Hepatocyte (in vitro differentiated cells): ENCODE data around the gene FBXL17. TPM values are rescaled to one million over a fixed set of nuclear protein-coding genes. Genes with fewer than 3 reads are reported as not detected.

Experiments used
- DNase-seq: peaks from one replicate; pipeline ENCODE4 v3.0.0-alpha.2; 2016; ENCODE audit warnings: low spot score
- H2AFZ ChIP-seq: fragments of 200-600 bp; sonication (generic); 2 replicates; pipeline ENCODE4 v1.6.0; 2016; ENCODE audit warnings: antibody characterized with exemption, mild to moderate bottlenecking
- H3K27ac ChIP-seq: fragments of 200-600 bp; sonication (generic); 2 replicates; pipeline ENCODE4 v1.5.1; 2016; ENCODE audit warnings: mild to moderate bottlenecking
- H3K27me3 ChIP-seq: fragments of 200-600 bp; sonication (generic); 2 replicates; pipeline ENCODE4 v1.6.1; 2016
- H3K36me3 ChIP-seq: fragments of 200-600 bp; sonication (generic); replicated peaks from 2 replicates; pipeline ENCODE4 v1.5.1; 2016; ENCODE audit warnings: low read depth; ENCODE audit not compliant: insufficient read depth
- H3K4me1 ChIP-seq: fragments of 200-600 bp; sonication (generic); 2 replicates; pipeline ENCODE4 v1.5.1; 2016; ENCODE audit warnings: mild to moderate bottlenecking, moderate library complexity; ENCODE audit not compliant: insufficient read depth
- H3K4me2 ChIP-seq: fragments of 200-600 bp; sonication (generic); 2 replicates; pipeline ENCODE4 v1.6.0; 2016
- H3K4me3 ChIP-seq: fragments of 200-600 bp; sonication (generic); 2 replicates; pipeline ENCODE4 v1.5.1; 2016; ENCODE audit warnings: mild to moderate bottlenecking
- H3K79me2 ChIP-seq: fragments of 200-600 bp; sonication (generic); 2 replicates; pipeline ENCODE4 v1.6.0; 2017; ENCODE audit warnings: mild to moderate bottlenecking
- H3K9me2 ChIP-seq: fragments of 200-600 bp; sonication (generic); replicated peaks from 2 replicates; pipeline ENCODE4 v1.6.0; 2017; ENCODE audit warnings: mild to moderate bottlenecking; ENCODE audit not compliant: insufficient read depth
- H3K9me3 ChIP-seq: fragments of 200-600 bp; sonication (generic); 2 replicates; pipeline ENCODE4 v1.5.1; 2016; ENCODE audit warnings: low read depth, mild to moderate bottlenecking
- H4K20me1 ChIP-seq: fragments of 200-600 bp; sonication (generic); 2 replicates; pipeline ENCODE4 v1.6.0; 2016; ENCODE audit warnings: mild to moderate bottlenecking; ENCODE audit not compliant: insufficient read depth, poor library complexity, severe bottlenecking
- EZH2 ChIP-seq: fragments of 200-600 bp; sonication (generic); IDR thresholded peaks from 2 replicates; pipeline ENCODE4 v1.6.1; 2016; ENCODE audit warnings: antibody characterized with exemption, mild to moderate bottlenecking, borderline replicate concordance
- EZH2phosphoT487 ChIP-seq: fragments of 200-600 bp; sonication (generic); IDR thresholded peaks from one replicate; pipeline ENCODE4 v1.6.1; 2018; ENCODE audit warnings: antibody characterized with exemption, mild to moderate bottlenecking, low read depth, moderate library complexity; ENCODE audit not compliant: unreplicated experiment, severe bottlenecking
- WGBS: methylation state at CpG from one replicate; pipeline ENCODE4 v1.1.6; 2016; ENCODE audit warnings: low lambda C conversion rate; ENCODE audit errors: missing lambda C conversion rate; 5-methylcytosine and 5-hydroxymethylcytosine counted together
- polyA plus RNA-seq: library from polyadenylated mRNA; unstranded; fragments of >200 nt; fragmentation: Nextera tagmentation; extraction: Ambion mirVana; gene quantifications from 2 replicates; pipeline ENCODE4 v1.2.1, GENCODE V29; 2016
- total RNA-seq: library from RNA; depleted of rRNA; stranded (reverse); fragments of >200 nt; gene quantifications from 2 replicates; pipeline ENCODE4 v1.2.3, GENCODE V29; 2014
- TF ChIP-seq, protein P1 (sequence below): fragments of 200-600 bp; sonication (generic); IDR thresholded peaks from 2 replicates; pipeline ENCODE4 v1.5.1; 2016; ENCODE audit warnings: antibody characterized with exemption, mild to moderate bottlenecking; ENCODE audit not compliant: poor library complexity

FBXL17 gene
- total and polyA plus RNA-seq, 2 experiments from 2014 or later, result 12.5 to 18.2 TPM

DNA sequence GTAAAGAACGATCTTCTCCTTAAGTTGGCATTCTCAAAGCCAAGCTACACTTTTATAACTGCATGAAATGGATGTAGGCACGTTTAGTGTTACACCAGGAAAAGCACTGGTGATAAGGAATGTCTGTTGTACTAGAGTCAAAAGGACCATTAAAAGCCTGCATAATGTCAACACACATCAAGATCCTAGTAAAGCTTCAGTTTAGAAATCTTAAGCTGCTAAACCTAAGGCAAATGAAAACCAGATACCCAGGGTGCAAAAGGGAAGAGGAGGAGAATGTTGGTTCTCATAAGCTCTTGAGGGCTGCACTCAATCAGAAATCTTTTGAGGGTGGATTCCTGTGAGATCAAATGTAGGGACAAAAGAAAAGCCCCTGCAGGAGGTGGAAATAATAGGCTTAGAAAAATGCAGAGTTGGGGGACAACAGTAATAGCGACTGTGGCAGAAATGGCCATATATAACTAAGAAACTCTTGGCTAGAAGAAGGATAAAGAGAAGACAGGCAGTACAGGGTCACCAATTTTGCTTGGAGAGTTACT, 148.2 kb downstream of the FBXL17 start:
- Histone ChIP-seq H3K4me3 (no peak overlapping the region), H4K20me1 (no peaks in the 10 kb centered on the region)
- TF ChIP-seq, protein P1, sequence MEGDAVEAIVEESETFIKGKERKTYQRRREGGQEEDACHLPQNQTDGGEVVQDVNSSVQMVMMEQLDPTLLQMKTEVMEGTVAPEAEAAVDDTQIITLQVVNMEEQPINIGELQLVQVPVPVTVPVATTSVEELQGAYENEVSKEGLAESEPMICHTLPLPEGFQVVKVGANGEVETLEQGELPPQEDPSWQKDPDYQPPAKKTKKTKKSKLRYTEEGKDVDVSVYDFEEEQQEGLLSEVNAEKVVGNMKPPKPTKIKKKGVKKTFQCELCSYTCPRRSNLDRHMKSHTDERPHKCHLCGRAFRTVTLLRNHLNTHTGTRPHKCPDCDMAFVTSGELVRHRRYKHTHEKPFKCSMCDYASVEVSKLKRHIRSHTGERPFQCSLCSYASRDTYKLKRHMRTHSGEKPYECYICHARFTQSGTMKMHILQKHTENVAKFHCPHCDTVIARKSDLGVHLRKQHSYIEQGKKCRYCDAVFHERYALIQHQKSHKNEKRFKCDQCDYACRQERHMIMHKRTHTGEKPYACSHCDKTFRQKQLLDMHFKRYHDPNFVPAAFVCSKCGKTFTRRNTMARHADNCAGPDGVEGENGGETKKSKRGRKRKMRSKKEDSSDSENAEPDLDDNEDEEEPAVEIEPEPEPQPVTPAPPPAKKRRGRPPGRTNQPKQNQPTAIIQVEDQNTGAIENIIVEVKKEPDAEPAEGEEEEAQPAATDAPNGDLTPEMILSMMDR, result no peak
- no peak for TF ChIP-seq EZH2
- no peak for TF ChIP-seq EZH2phosphoT487

DNA sequence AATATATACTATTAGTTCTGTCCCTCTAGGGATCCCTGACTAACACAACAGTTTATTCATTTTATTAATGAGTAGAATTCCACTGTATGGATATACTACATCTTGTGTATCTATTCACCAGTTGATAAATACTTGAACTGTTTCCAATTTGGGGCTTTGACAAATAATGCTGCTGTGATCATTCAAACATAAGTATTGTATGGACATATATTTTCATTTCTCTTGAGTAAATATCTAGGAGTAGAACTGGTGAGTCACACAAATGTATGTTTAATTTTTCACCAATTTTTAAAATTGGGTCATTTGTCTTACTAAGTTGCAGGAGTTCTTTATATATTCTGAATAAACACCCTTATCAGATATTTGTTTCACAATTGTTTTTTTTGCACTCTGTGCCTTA, 149.1 kb downstream of the FBXL17 start:
- Histone ChIP-seq H3K4me3 (no peak overlapping the region), H3K4me1 (peaks cover 4% of the 10 kb centered on the region), H3K36me3 (no peaks in the 10 kb centered on the region), H2AFZ (no peak overlapping the region), H4K20me1 (no peaks in the 10 kb centered on the region), H3K79me2 (no peaks in the 10 kb centered on the region), H3K9me2 (no peaks in the 10 kb centered on the region), H3K27me3 (no peaks in the 10 kb centered on the region), H3K27ac (no peak overlapping the region), H3K9me3 (no peaks in the 10 kb centered on the region), H3K4me2 (peak overlapping the region; percentile 4)
- no peak for DNase-seq
- no peak for TF ChIP-seq EZH2
- TF ChIP-seq, protein P1, result no peak
- no peak for TF ChIP-seq EZH2phosphoT487

More for the DNA sequence above, 148.2 kb downstream of the FBXL17 start:
- no peak overlapping the region for H2AFZ ChIP-seq
- peak overlapping the region; percentile 4 for H3K4me2 ChIP-seq
- no peak overlapping the region for H3K27ac ChIP-seq
- H3K9me2 ChIP-seq, result no peaks in the 10 kb centered on the region
- H3K9me3 ChIP-seq, result no peaks in the 10 kb centered on the region
- peaks cover 4% of the 10 kb centered on the region for H3K4me1 ChIP-seq
- no peaks in the 10 kb centered on the region for H3K36me3 ChIP-seq
- no peaks in the 10 kb centered on the region for H3K79me2 ChIP-seq
- DNase-seq, result peak; percentile 15
- WGBS, result 9% methylated on average over 3 of the region's 3 CpGs
- H3K27me3 ChIP-seq, result no peaks in the 10 kb centered on the region

DNA sequence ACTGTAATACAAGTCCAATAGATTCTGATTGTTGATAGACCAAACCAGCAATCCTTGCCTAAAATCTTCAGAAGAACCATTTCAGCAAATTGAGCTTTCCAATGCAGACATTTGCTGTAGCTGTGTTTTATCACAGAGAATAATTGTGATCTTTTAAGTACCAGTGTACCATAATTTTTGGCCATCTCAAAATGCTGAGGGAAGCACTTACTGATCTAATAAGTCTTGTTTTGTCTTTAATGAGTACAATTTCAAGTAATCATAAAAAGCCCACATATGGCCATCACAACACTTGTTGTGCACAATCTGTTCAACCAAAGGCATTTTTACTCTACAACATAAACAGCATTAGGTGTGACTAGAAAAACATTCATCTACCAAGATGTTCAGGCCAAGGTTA, 159.9 kb downstream of the FBXL17 start:
- DNase-seq, result no peak
- TF ChIP-seq EZH2phosphoT487, result no peak
- TF ChIP-seq EZH2, result no peak
- TF ChIP-seq, protein P1, result no peak
- Histone ChIP-seq H4K20me1 (no peaks in the 10 kb centered on the region), H3K9me2 (no peaks in the 10 kb centered on the region), H3K4me3 (no peak overlapping the region), H2AFZ (no peak overlapping the region), H3K27me3 (no peaks in the 10 kb centered on the region), H3K36me3 (no peaks in the 10 kb centered on the region), H3K4me1 (no peaks in the 10 kb centered on the region), H3K9me3 (no peaks in the 10 kb centered on the region), H3K79me2 (no peaks in the 10 kb centered on the region), H3K27ac (no peak overlapping the region), H3K4me2 (no peak overlapping the region)

DNA sequence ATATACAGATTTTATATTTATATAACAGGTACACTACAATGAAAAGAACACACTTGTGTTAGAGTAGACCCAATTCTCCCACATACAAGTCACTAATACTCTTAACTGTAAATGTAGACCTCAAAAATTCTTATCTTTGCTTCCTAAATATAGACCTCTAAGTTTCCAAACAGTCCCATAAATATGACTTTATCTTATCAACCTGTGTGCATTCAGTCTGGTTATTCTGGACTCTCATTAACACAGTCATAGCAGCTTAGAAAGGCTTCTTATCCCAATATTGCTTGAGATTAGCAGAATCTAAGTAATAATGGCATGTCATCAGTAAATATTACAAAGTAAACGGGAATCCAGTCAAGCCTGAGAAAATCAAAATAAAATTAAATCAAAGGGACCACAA, 161.1 kb downstream of the FBXL17 start:
- H3K27ac ChIP-seq, result no peak overlapping the region
- H3K4me3 ChIP-seq, result no peak overlapping the region
- H3K4me2 ChIP-seq, result no peak overlapping the region
- no peaks in the 10 kb centered on the region for H3K79me2 ChIP-seq
- no peaks in the 10 kb centered on the region for H3K4me1 ChIP-seq
- no peak for TF ChIP-seq EZH2phosphoT487
- TF ChIP-seq EZH2, result no peak
- TF ChIP-seq, protein P1, result no peak
- 37% methylated on average over 1 of the region's 1 CpG for WGBS
- H3K9me2 ChIP-seq, result no peaks in the 10 kb centered on the region
- no peaks in the 10 kb centered on the region for H3K9me3 ChIP-seq
- H4K20me1 ChIP-seq, result no peaks in the 10 kb centered on the region
- no peak for DNase-seq
- H3K36me3 ChIP-seq, result no peaks in the 10 kb centered on the region
- H2AFZ ChIP-seq, result no peak overlapping the region
- no peaks in the 10 kb centered on the region for H3K27me3 ChIP-seq
